CD4-positive, alpha-beta T cell treated with Interleukin-21 for 1 hour (primary cell): ENCODE measurements around the gene TJP3.

Experiments
- DNase-seq: peaks from one replicate; pipeline ENCODE4 v3.0.0-alpha.2; 2020

TJP3 gene

GRCh38 chr19:3770136-3770999 lies 62.2 kb downstream of the TJP3 start:
- no peak for DNase-seq

GRCh38 chr19:3771000-3771905 lies 63.1 kb downstream of the TJP3 start:
- DNase-seq: no peak

DNA sequence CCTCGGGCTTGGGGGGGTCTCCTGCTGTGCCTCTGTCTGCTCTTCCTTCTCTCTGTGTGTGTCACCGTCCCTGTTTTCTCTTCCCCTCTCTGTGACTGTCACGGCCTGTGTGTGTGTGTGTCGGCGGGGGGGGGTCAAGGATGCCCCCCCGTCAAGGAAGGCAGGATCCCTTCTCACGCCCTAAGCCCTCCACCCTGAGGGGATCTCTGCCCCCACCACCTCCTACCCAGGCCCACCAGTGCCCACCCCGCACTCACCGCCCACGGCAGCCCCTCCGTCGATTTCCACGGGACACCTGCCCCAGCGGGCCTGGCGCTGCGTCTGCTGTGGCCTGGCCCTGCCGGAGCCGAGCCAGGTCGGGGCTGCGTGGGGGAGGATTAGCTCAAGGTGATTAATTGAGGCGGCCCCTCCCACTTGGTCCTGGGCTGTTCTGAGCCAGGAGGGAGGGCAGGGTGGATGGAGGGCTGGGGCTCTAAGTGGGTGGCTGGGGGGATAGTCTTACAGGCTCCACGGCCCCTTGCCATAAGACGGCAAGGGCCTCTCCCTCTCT lies 63.8 kb downstream of the TJP3 start, which contains the start of gene RAX2:
Gene RAX2, minus strand, starts transcription at position 323 of the 550 bp plus-strand sequence. CDS start 486 bp downstream, outside the sequence.
- no peak for DNase-seq

DNA sequence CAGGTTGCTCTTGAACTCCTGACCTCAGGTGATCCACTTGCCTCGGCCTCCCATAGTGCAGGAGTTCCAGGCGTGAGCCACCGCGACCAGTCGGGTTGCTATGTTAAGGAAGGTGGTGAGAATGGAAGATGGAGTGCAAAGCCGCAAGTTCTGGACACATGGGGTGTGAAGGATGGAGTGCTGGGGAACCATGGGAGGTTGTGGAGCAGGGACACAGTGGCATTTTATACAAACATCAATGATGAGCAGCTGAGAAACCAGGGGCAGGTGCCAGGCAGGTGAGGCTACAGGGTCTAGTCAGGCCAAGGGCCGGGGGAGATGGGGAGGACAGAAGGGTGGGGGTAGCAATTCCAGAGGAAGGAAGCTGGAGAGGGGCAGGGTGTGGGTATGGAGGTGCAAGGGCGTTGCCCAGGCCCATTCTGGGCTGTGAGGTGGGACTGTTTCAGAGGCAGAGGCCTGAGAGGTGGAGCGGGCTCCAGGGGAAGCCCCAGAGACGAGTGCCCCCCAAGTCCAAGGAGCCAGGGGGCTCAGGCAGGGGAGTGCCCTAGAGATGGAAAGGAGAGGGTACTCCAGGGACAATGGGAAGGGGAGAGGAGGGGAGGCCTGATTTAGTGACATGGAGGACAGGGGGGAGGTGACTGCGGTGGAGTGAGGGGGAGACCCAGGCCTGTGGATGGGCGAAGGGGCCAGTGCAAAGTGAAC lies 65.8 kb downstream of the TJP3 start:
- DNase-seq: no peak

- DNase-seq: no peak
Measured at GRCh38 chr19:3774621-3775373, 66.6 kb downstream of the TJP3 start.

GRCh38 chr19:3775374-3775711 lies 67.2 kb downstream of the TJP3 start:
- DNase-seq: no peak

GRCh38 chr19:3775831-3776230 lies 67.6 kb downstream of the TJP3 start:
- DNase-seq: no peak

DNA sequence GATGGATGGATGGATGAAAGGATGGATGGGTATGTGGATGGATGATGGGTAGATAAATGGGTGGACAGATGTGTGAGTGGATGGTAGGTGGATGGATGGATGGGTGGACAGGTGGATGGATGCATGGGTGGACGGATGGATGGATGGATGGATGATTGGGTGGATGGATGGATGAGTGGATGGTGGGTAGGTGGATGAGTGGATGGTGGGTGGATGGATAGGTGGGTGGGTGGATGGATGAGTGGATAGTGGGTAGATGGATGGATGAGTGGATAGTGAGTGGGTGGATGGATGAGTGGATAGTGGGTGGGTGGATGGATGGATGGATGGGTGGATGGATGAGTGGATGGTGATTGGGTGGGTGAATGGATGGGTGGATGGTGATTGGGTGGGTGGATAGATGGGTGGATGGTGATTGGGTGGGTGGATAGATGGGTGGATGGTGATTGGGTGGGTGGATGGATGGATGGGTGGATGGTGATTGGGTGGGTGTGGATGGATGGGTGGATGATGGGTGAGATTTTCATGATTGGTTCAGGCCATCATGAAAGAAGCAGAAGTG lies 68.4 kb downstream of the TJP3 start:
- no peak for DNase-seq

DNA sequence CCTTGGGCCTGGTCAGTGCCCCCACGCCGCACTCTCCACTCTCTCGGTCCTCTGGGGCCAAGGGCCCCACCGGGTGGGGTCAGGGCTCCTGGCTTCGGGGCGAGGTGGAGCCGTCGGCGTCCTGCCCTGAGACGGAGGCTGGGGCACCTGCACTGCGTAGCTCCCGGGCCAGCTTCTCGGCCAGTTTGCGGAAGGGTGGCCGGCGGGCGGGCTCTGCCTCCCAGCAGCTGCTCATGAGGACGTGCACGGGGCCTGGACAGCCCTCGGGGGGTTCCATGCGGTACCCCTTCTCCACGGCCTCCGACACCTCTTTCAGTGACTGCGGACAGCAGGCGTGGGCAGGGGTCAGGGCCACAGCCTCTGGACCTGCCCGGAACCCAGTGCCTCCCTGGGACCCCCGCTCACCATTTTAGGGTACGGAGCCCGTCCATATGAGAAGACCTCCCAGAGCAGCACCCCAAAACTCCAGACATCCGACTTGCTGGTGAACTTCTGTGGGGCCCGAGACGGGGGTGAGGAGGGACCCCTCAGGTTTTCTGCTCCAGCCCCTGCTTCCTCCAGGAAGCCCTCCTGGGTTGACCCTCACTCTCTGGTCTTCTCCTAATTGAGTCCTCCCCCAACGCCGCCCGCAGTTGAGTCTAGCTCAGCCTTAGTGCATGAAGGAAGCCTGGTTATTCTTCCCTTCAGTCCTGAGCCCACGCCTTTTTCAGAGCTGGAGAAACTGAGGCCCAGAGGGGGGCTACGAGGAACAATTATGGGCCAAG lies 70.1 kb downstream of the TJP3 start:
- no peak for DNase-seq

DNA sequence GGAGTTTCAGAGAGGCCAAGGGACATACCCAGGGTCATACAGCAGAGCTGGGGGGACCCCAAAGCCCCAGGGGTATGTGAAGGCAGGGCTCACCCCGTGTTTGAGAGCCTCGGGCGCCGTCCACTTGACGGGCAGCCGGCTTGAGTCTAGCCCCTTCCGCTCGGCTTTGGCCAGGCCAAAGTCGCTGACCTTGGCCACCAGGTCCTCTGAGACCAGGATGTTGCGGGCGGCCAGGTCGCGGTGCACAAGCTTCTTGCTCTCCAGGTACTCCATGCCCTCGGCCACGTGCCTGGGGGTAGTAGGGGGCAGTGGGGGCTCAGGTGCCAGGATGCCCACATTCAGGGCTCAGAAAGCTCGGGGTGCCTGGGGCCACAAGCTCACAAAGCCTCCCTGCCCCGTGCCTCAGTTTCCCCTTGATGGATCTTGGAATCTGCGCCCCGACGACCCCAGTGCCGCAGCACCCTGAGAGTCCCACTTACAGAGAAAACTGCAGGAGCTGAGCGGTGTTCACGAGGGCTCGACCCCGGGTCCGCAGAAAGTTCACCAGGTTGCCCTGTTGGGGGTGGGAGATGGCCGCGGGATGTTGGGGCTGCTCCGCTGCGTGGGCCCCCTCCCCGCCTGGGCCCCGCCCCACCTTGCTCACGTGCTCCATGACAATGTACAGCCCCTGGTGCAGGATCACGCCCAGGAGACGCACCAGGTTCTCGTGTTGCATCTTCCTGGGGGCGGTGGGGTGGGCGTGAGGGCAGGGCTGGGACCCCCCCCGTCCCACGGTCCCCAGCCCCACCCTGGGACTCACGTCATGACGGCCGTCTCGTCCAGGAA lies 70.9 kb downstream of the TJP3 start:
- no peak for DNase-seq

DNA sequence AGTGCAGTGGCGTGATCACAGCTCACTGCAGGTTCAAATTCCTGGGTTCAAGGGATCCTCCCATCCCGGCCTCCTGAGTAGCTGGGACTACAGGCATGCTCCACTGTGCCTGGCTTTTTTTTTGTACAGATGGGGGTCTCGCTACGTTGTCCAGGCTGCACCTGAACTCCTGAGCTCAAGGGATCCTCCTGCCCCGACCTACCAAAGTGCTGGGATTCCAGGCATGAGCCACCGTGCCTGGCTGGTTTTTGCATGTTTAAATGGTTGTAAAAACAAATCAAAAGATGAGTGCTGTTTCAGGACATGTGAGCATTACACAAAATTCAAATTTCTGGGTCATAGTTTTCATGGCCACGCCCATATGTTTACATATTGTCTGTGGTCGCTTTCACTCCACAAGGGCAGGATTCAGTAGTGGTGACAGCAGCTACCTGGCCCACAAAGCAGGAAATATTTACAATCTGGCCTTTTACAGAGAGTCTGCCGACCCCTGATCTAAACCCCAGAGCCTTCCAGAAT lies 72.7 kb downstream of the TJP3 start:
- no peak for DNase-seq

DNA sequence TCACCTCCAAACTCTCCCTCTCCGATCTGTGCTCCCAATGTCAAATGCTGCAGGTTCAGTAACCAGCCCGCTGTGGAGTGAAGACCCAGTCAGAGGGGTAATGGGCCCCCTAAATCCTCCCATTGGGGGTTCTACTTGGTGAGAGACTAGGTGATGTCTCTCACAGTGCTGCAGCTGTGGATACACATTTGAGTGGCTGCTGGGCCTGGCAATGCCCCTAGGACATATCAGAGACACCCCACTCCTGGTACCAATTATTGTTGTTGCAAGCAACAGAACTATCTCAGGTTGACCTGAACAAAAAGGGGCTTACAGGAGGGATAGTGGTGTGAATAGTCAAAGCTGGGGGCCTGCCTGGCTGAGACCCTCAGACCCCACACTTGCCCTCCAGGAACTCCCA lies 73.4 kb downstream of the TJP3 start:
- DNase-seq: no peak

- no peak for DNase-seq
Measured at GRCh38 chr19:3782330-3782729, 74.1 kb downstream of the TJP3 start.

DNA sequence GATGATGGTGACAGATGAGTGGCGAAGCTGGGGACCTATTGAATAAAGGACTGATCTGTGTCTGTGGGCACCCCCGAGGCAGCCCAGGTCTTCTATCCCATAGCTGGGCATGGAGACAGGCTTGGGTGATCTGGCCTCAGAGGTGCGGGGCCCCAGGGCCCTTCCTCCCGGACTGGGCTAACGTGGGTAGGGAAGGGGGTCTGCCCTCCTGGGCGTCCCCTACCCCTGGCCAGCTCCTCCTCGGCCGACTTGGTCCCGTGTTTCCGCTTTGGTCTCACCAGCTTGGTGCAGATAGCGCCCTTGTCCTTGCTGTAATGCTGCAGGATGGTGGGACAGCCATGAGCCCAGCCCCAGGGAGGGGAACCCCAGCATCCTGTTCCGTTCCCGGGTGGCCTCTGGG lies 74.7 kb downstream of the TJP3 start:
- no peak for DNase-seq

DNA sequence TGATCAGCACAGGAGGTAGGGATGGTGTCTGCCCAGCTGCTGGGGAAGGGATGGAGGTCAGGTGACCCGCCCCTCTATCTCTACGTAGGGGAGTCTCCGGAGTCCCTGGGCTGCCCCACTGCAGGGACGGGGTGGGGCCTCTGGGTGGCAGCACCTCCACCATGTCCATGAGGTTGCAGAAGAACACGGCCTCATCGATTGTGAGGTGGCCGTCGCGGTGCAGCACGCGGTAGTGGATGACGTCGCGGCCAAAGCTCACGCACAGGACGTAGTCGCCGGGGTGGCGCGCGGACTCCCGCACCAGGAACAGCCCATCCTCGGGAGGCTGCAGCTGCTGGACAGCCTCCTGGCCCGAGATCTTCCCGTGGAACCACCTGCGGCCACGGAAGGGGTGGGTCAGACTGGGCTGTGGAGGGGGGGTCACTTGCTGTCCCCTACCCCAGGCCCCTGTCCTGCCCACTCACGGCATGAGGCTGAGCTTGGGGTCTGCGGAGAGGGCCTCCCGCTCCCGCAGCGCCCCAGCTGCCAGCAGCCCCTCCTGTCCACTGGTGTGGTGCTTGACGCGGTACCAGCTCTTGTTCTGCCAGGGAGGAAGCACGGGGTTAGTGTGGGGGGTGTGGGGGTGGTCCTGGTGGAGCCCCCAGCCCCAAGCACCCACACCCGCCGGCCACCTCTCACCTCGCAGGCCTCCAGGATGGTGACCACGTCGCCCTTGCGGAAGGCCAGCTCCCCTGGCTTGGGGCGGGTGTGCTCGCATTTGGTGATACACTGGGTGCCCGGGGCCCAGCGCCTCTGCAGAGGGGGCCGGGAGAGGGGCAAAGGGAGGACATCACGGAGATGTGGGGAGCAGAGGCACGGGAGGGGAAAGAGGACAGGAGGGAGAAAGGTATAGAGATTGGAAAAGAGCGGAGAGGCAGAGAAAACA lies 75.7 kb downstream of the TJP3 start:
- DNase-seq: peak; percentile 58

DNA sequence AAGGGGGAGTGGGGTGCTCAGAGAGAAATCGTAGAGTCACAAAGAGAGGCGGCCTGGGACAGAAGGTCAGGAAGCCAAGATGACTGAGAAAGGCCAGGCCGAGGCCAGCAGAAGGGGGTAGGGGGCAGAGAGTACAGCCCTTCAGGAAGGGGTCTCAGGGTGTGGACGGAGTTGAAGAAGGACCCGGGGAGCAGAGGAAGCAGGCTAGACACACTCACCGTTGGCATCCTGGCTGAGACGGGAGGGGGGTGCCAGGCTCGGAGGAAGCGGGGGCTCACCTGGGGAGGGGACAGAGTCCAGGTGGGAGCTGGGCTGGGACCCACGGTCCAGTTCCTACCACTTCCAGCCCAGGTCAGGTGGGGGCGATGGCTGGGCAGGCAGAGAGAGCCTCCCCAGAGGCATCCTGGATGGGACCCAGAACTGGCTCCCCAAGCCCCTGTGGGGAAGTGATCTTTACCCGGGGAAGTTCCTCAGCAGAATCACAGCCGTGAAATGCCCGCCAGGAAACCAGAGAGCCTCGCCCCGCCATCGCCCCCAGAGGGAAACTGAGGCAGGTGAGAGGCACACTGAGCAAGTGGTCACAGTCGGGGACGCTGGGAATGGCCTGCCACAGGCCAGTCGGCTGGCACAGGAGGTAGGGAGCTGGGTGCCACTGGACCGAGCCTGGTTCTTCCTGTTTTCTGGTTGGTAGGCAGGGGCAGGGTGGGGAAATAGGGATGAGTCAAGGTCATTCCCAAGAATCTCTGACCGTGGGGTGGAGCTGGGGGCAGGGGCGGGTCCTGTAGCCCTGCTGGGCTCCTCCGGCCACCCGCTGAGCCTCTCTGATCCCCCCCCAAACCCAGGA lies 76.6 kb downstream of the TJP3 start:
- DNase-seq: no peak

DNA sequence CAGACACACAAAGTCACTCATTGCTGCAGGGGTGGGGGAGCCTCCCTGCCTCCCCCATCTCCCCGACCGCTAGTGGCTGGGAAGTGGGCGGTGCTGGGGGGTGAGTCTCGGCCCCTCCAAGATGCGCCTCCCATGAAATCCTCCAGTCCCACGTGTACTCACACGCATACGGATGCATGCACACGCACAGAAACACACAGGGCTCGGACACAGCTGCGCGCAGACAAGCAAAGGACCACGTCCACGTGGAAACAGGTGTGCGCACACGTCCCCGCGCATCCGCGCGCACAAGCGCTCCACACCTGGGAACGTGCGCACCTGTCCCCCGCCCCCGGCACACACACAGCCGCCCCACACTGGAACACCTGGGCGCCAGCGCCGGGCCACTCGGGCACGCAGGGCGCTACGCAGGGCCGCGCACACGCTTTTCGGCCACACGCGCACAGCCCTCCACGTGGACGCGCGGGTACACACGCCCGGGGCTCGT lies 77.3 kb downstream of the TJP3 start:
- peak; percentile 23 for DNase-seq
